GM18498 (cell line): Measurements from ENCODE around the gene LRCOL1.
"Not testable (repeated sequence)": the region's sequence is repeated elsewhere in the genome, so short reads cannot be mapped to it uniquely, and the experiment has no call there.

Experiments
- ATAC-seq: cut with Tn5 transposase; IDR thresholded peaks from one replicate; pipeline ENCODE4 v1.9.1; 2021; ENCODE audit warnings: mild to moderate bottlenecking, moderate library complexity; ENCODE audit not compliant: unreplicated experiment

Gene LRCOL1

GRCh38 chr12:132603240-132604150 lies 6.9 kb downstream of the LRCOL1 start:
- no peak for ATAC-seq

GRCh38 chr12:132602572-132603239 lies 7.7 kb downstream of the LRCOL1 start:
- no peak for ATAC-seq

GRCh38 chr12:132601171-132601883 lies 9.1 kb downstream of the LRCOL1 start:
- no peak for ATAC-seq

- peak; percentile 46 for ATAC-seq
Measured at GRCh38 chr12:132600048-132601032, 10.0 kb downstream of the LRCOL1 start.

- not testable (repeated sequence) for ATAC-seq
Measured at GRCh38 chr12:132599502-132599901, 10.9 kb downstream of the LRCOL1 start.

- ATAC-seq: no peak
Measured at GRCh38 chr12:132597333-132598316, 12.8 kb downstream of the LRCOL1 start.

GRCh38 chr12:132596016-132596415 lies 14.4 kb downstream of the LRCOL1 start:
- ATAC-seq: no peak

- no peak for ATAC-seq
Measured at GRCh38 chr12:132595183-132595582, 15.2 kb downstream of the LRCOL1 start.

- no peak for ATAC-seq
Measured at GRCh38 chr12:132593938-132594358, 16.4 kb downstream of the LRCOL1 start.

GRCh38 chr12:132593521-132593920 lies 16.9 kb downstream of the LRCOL1 start:
- ATAC-seq: no peak

- no peak for ATAC-seq
Measured at GRCh38 chr12:132593071-132593470, 17.3 kb downstream of the LRCOL1 start.

- ATAC-seq: no peak
Measured at GRCh38 chr12:132592282-132592970, 18.0 kb downstream of the LRCOL1 start.

GRCh38 chr12:132591107-132591935 lies 19.1 kb downstream of the LRCOL1 start:
- ATAC-seq: no peak

- ATAC-seq: no peak
Measured at GRCh38 chr12:132588821-132589669, 21.3 kb downstream of the LRCOL1 start.

- ATAC-seq: no peak
Measured at GRCh38 chr12:132588319-132588718, 22.1 kb downstream of the LRCOL1 start.

- ATAC-seq: no peak
Measured at GRCh38 chr12:132587781-132588180, 22.6 kb downstream of the LRCOL1 start.

GRCh38 chr12:132586929-132587328 lies 23.5 kb downstream of the LRCOL1 start:
- ATAC-seq: no peak
